K562 (cell line): Measurements from ENCODE around the gene TARS2. TPM values are rescaled to one million over a fixed set of nuclear protein-coding genes. Genes with fewer than 3 reads are reported as not detected.

ENCODE experiments used
- ARNT ChIP-seq, 2 experiments: fragments of 450-650 bp; IDR thresholded peaks; 2 replicates each; pipeline ENCODE4 v1.6.1; 2016; ENCODE audit warnings: mild to moderate bottlenecking in 1 of 2
- BRD9 ChIP-seq: fragments of 450-650 bp; IDR thresholded peaks from 2 replicates; pipeline ENCODE4 v1.6.1; 2018; ENCODE audit warnings: low read depth; ENCODE audit not compliant: partially characterized antibody
- CBFA2T2 ChIP-seq: fragments of 450-650 bp; conservative IDR thresholded peaks from 2 replicates; pipeline ENCODE4 v1.6.1; 2017; ENCODE audit warnings: mild to moderate bottlenecking
- CREM ChIP-seq: IDR thresholded peaks from 2 replicates; pipeline ENCODE4 v1.6.1; 2014; ENCODE audit warnings: antibody characterized with exemption, low read depth
- FOSL1 ChIP-seq: fragments of 200-800 bp; sonication (Bioruptor generic); conservative IDR thresholded peaks from 2 replicates; pipeline ENCODE4 v1.6.1; 2016; ENCODE audit warnings: missing genetic modification characterization, missing compliant biosample characterization
- GABPA ChIP-seq: fragments of 200-800 bp; sonication (Bioruptor generic); conservative IDR thresholded peaks from 2 replicates; pipeline ENCODE4 v1.6.1; 2016; ENCODE audit warnings: low read depth, missing genetic modification characterization, missing compliant biosample characterization
- GTF3C2 ChIP-seq: IDR thresholded peaks from 3 replicates; pipeline ENCODE4 v1.6.1; 2011; ENCODE audit warnings: borderline replicate concordance, mild to moderate bottlenecking, moderate library complexity; ENCODE audit not compliant: insufficient read length; ENCODE audit errors: extremely low read depth
- KDM1A ChIP-seq, 2 experiments: fragments of 450-650 bp; IDR thresholded peaks; 2 replicates each; pipeline ENCODE4 v1.6.1; 2016; ENCODE audit warnings: mild to moderate bottlenecking in 2 of 2
- KLF16 ChIP-seq: IDR thresholded peaks from 2 replicates; pipeline ENCODE4 v1.6.1; 2016; ENCODE audit warnings: antibody characterized with exemption
- MAFG ChIP-seq: fragments of 450-650 bp; conservative IDR thresholded peaks from 2 replicates; pipeline ENCODE4 v1.6.1; 2016; ENCODE audit warnings: missing genetic modification characterization, missing compliant biosample characterization
- MYBL2 ChIP-seq, 2 experiments: fragments of 450-650 bp in 1 of 2; sonication (generic) in 1 of 2; formaldehyde crosslinking in 1 of 2; IDR thresholded peaks; 2 replicates each; pipeline versions ENCODE4 v1.6.1 to v1.8.1; 2017 to 2022; ENCODE audit warnings: borderline replicate concordance in 1 of 2, inconsistent platforms in 1 of 2, low read depth in 1 of 2, mild to moderate bottlenecking in 1 of 2, missing genetic modification reagents in 1 of 2, moderate library complexity in 1 of 2
- NR2C1 ChIP-seq, 2 experiments: fragments of 450-650 bp; IDR thresholded peaks; 2 replicates each; pipeline ENCODE4 v1.6.1; 2017; ENCODE audit warnings: mild to moderate bottlenecking in 2 of 2, antibody characterized with exemption in 1 of 2, inconsistent platforms in 1 of 2, missing compliant biosample characterization in 1 of 2, missing genetic modification characterization in 1 of 2
- NRF1 ChIP-seq, 2 experiments: fragments of 450-650 bp; IDR thresholded peaks in 1 of 2; conservative IDR thresholded peaks in 1 of 2; 2 replicates each; pipeline ENCODE4 v1.6.1; 2014; ENCODE audit warnings: mild to moderate bottlenecking in 2 of 2
- SMAD1 ChIP-seq: fragments of 150-350 bp; IDR thresholded peaks from 2 replicates; pipeline ENCODE4 v1.6.1; 2014; ENCODE audit warnings: low read length, low read depth; ENCODE audit not compliant: partially characterized antibody
- SMARCC2 ChIP-seq: fragments of 450-650 bp; IDR thresholded peaks from 2 replicates; pipeline ENCODE4 v1.6.1; 2017; ENCODE audit warnings: antibody characterized with exemption, moderate library complexity, mild to moderate bottlenecking, low read depth
- SP1 ChIP-seq: sonication (generic); formaldehyde crosslinking; IDR thresholded peaks from 2 replicates; pipeline ENCODE4 v1.8.1; 2022; ENCODE audit warnings: mild to moderate bottlenecking, missing genetic modification reagents
- TAL1 ChIP-seq: fragments of 450-650 bp; IDR thresholded peaks from 2 replicates; pipeline ENCODE4 v1.6.1; 2016; ENCODE audit warnings: mild to moderate bottlenecking
- TRIM28 ChIP-seq: fragments of 450-650 bp; IDR thresholded peaks from 2 replicates; pipeline ENCODE4 v1.6.1; 2017
- ZNF384 ChIP-seq: IDR thresholded peaks from 2 replicates; pipeline ENCODE4 v1.6.1; 2012; ENCODE audit warnings: low read depth, low read length, improper control_type of control experiment
- ZNF445 ChIP-seq: fragments of 250-450 bp; sonication (Bioruptor Pico); IDR thresholded peaks from 2 replicates; pipeline ENCODE4 v1.4.0; 2020; ENCODE audit warnings: low read depth, mild to moderate bottlenecking, moderate library complexity
- polyA plus RNA-seq, 8 experiments: library from polyadenylated mRNA; depleted of rRNA in 4 of 8; stranded (reverse) in 5 of 8; unstranded in 3 of 8; fragments of >200 nt; fragmentation: Nextera tagmentation in 2 of 8; fragmentation: Illumina TruSeq in 1 of 8; extraction: Ambion mirVana in 2 of 8; extraction: Trizol in 1 of 8; gene quantifications; 2 replicates each; pipeline versions ENCODE4 v1.2.1 to v1.2.3, GENCODE V29; 2011 to 2014; ENCODE audit warnings: inconsistent platforms in 1 of 8, missing spikeins in 1 of 8
- total RNA-seq, 7 experiments: library from RNA; depleted of rRNA in 6 of 7; stranded (reverse); fragments of >200 nt in 6 of 7; fragmentation: Illumina TruSeq in 2 of 7; extraction: Trizol in 2 of 7; gene quantifications; 2 replicates each; pipeline versions ENCODE4 v1.2.1 to v1.2.3, GENCODE V29; 2011 to 2021; ENCODE audit warnings: low replicate concordance in 1 of 7
- TF ChIP-seq, protein P1 (sequence below): IDR thresholded peaks from 2 replicates; pipeline ENCODE4 v1.6.1; 2012; ENCODE audit warnings: low read depth, low read length, improper control_type of control experiment, borderline replicate concordance
- TF ChIP-seq, protein P2 (sequence below): fragments of 450-650 bp; IDR thresholded peaks from 2 replicates; pipeline ENCODE4 v1.6.1; 2016; ENCODE audit warnings: mild to moderate bottlenecking

The TARS2 gene
- total and polyA plus RNA-seq, 9 of the 15 experiments (the other 6 are each of a cell fraction or from before 2014, with no cell fraction given), result 17.0 to 64.2 (median 39.4) TPM

DNA sequence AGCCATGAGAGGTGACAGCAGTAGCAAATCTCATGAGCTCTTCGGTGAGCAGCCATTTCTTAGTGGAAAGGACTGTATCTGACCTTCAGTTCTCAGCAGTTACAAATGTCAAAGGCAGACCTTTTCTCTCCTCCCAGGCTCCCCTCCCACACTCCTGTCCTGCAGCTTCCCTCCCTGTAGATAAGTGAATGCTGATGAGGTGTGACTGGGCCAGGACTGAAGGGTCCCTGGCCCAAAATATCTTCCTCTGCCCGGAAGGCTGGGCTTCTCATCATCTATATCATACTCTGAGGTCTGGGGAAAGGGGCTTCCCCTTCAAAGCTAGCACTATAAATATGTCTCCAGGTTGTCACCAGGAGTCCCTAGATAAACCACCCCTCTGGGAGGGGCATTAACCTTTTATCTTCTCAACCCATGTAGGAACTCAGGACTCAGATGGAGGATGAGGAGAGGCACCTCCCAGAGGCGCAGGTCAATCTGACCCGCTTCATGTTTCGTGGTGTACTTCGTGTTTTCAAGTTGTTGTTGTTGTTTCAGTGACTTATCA lies 58.3 kb downstream of the TARS2 start (continued):
- TF ChIP-seq SMAD1, result peak; percentile 92
- TF ChIP-seq GTF3C2, result no peak
- TF ChIP-seq, protein P1, sequence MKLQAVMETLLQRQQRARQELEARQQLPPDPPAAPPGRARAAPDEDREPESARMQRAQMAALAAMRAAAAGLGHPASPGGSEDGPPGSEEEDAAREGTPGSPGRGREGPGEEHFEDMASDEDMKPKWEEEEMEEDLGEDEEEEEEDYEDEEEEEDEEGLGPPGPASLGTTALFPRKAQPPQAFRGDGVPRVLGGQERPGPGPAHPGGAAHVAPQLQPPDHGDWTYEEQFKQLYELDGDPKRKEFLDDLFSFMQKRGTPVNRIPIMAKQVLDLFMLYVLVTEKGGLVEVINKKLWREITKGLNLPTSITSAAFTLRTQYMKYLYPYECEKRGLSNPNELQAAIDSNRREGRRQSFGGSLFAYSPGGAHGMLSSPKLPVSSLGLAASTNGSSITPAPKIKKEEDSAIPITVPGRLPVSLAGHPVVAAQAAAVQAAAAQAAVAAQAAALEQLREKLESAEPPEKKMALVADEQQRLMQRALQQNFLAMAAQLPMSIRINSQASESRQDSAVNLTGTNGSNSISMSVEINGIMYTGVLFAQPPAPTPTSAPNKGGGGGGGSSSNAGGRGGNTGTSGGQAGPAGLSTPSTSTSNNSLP, result peak; percentile 80; the same call in 1 of the 2 replicates
- TF ChIP-seq NRF1 (conservative IDR thresholded peaks at IDR 0.05 in 1 of 2, IDR thresholded peaks at IDR 0.05 in 1 of 2), result peak; percentile 49 to 60
- peak; percentile 97 for TF ChIP-seq TAL1
- TF ChIP-seq FOSL1, result peak; percentile 45
- TF ChIP-seq ARNT (IDR thresholded peaks at IDR 0.05), result peak; percentile 93
- peak; percentile 94 to 95 for TF ChIP-seq KDM1A (IDR thresholded peaks at IDR 0.05)
- 0 out of 2 replicates have a peak, but pooled peaks have one; percentile 34 for TF ChIP-seq TRIM28
- no peak for TF ChIP-seq GABPA (tag)
- TF ChIP-seq ZNF384, result peak; percentile 10; the same call in 1 of the 2 replicates
- TF ChIP-seq SMARCC2, result peak; percentile 90
- TF ChIP-seq BRD9, result peak; percentile 38
- TF ChIP-seq MAFG (tag), result 0 out of 2 replicates have a peak, but pooled peaks have one; percentile 33
- TF ChIP-seq CBFA2T2, result peak; percentile 98
- TF ChIP-seq CREM, result peak; percentile 75
- TF ChIP-seq KLF16, result peak; percentile 94
- no peak for TF ChIP-seq ZNF445 (CRISPR knock-in tag)
- no peak for TF ChIP-seq MYBL2 (IDR thresholded peaks at IDR 0.05; ENCODE audit: low read depth)
- no peak for TF ChIP-seq MYBL2 (CRISPR knock-in tag; IDR thresholded peaks at IDR 0.05; ENCODE audit: borderline replicate concordance)
- TF ChIP-seq, protein P2, sequence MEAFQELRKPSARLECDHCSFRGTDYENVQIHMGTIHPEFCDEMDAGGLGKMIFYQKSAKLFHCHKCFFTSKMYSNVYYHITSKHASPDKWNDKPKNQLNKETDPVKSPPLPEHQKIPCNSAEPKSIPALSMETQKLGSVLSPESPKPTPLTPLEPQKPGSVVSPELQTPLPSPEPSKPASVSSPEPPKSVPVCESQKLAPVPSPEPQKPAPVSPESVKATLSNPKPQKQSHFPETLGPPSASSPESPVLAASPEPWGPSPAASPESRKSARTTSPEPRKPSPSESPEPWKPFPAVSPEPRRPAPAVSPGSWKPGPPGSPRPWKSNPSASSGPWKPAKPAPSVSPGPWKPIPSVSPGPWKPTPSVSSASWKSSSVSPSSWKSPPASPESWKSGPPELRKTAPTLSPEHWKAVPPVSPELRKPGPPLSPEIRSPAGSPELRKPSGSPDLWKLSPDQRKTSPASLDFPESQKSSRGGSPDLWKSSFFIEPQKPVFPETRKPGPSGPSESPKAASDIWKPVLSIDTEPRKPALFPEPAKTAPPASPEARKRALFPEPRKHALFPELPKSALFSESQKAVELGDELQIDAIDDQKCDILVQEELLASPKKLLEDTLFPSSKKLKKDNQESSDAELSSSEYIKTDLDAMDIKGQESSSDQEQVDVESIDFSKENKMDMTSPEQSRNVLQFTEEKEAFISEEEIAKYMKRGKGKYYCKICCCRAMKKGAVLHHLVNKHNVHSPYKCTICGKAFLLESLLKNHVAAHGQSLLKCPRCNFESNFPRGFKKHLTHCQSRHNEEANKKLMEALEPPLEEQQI, result peak; percentile 32; the same call in 1 of the 2 replicates
- peak; percentile 51; the same call in 1 of the 2 replicates for TF ChIP-seq SP1 (CRISPR knock-in tag)
- TF ChIP-seq NR2C1 (IDR thresholded peaks at IDR 0.05), result peak; percentile 70
- peak; percentile 66 for TF ChIP-seq NR2C1 (tag; IDR thresholded peaks at IDR 0.05)
